Measurements from ENCODE around the gene XPC.

The XPC gene

GRCh38 chr3:14145670-14146380 is 32.6 kb downstream of the XPC start:
- no peak for DNase-seq

- DNase-seq = no peak
Measured at GRCh38 chr3:14145236-14145635, 33.2 kb downstream of the XPC start.

GRCh38 chr3:14144423-14145075 is 33.9 kb downstream of the XPC start:
- no peak for DNase-seq

GRCh38 chr3:14143271-14144225 is 34.9 kb downstream of the XPC start:
- no peak for DNase-seq

GRCh38 chr3:14142567-14143270 is 35.7 kb downstream of the XPC start:
- no peak for DNase-seq

- DNase-seq = no peak
Measured at GRCh38 chr3:14141602-14142341, 36.6 kb downstream of the XPC start.

GRCh38 chr3:14141144-14141543 is 37.3 kb downstream of the XPC start:
- DNase-seq = no peak

GRCh38 chr3:14140668-14141067 is 37.7 kb downstream of the XPC start:
- DNase-seq = no peak

GRCh38 chr3:14139771-14140170 is 38.6 kb downstream of the XPC start:
- DNase-seq = no peak

- no peak for DNase-seq
Measured at GRCh38 chr3:14138878-14139655, 39.3 kb downstream of the XPC start.

GRCh38 chr3:14138109-14138877 is 40.1 kb downstream of the XPC start:
- DNase-seq = no peak

- no peak for DNase-seq
Measured at GRCh38 chr3:14137445-14137844, 41.0 kb downstream of the XPC start.

- no peak for DNase-seq
Measured at GRCh38 chr3:14137004-14137403, 41.4 kb downstream of the XPC start.

- no peak for DNase-seq
Measured at GRCh38 chr3:14135581-14135980, 42.8 kb downstream of the XPC start.

GRCh38 chr3:14134291-14134690 is 44.1 kb downstream of the XPC start:
- DNase-seq = no peak

GRCh38 chr3:14133876-14134275 is 44.5 kb downstream of the XPC start:
- no peak for DNase-seq

- no peak for DNase-seq
Measured at GRCh38 chr3:14133188-14133800, 45.1 kb downstream of the XPC start.

- DNase-seq = no peak
Measured at GRCh38 chr3:14132689-14133088, 45.7 kb downstream of the XPC start.

- DNase-seq = no peak
Measured at GRCh38 chr3:14132120-14132519, 46.3 kb downstream of the XPC start.

GRCh38 chr3:14131134-14131533 is 47.3 kb downstream of the XPC start:
- no peak for DNase-seq
